Aorta (tissue), 5 donors: ENCODE results near the gene SH3PXD2B. TPM values are rescaled to one million over a fixed set of nuclear protein-coding genes. Genes with fewer than 3 reads are reported as not detected.

Experiments used
- ATAC-seq: fragments of 200-7000 bp; cut with Tn5 transposase; one replicate; pipeline ENCODE4 v1.9.1; 2022; ENCODE audit warnings: moderate library complexity; ENCODE audit not compliant: low FRiP score
- DNase-seq, 2 donors: peaks; one replicate each; pipeline ENCODE4 v3.0.0-alpha.2; 2020
- H3K27ac ChIP-seq, 2 donors: one replicate each; pipeline ENCODE4 v1.5.1; 2013; ENCODE audit warnings: low read length in 2 of 2, mild to moderate bottlenecking in 2 of 2, moderate library complexity in 2 of 2, control low read depth in 1 of 2, inconsistent platforms in 1 of 2, low read depth in 1 of 2
- H3K27me3 ChIP-seq, 2 donors: one replicate each; pipeline ENCODE4 v1.6.1; 2013; ENCODE audit warnings: control low read depth in 1 of 2, low read length in 1 of 2, mild to moderate bottlenecking in 1 of 2, moderate library complexity in 1 of 2; ENCODE audit not compliant: insufficient read depth in 2 of 2, control insufficient read depth in 1 of 2
- H3K36me3 ChIP-seq, 2 donors: one replicate each; pipeline ENCODE4 v1.6.1; 2013; ENCODE audit warnings: control low read depth in 1 of 2, low read length in 1 of 2, mild to moderate bottlenecking in 1 of 2; ENCODE audit not compliant: insufficient read depth in 2 of 2, control insufficient read depth in 1 of 2
- H3K4me1 ChIP-seq, 2 donors: one replicate each; pipeline ENCODE4 v1.6.1; 2013; ENCODE audit warnings: low read length in 2 of 2, control low read depth in 1 of 2, mild to moderate bottlenecking in 1 of 2, moderate library complexity in 1 of 2; ENCODE audit not compliant: insufficient read depth in 2 of 2, control insufficient read depth in 1 of 2
- H3K4me3 ChIP-seq, 2 donors: one replicate each; pipeline ENCODE4 v1.5.1; 2013; ENCODE audit warnings: low read length in 2 of 2, control low read depth in 1 of 2, mild to moderate bottlenecking in 1 of 2
- H3K9me3 ChIP-seq: one replicate; pipeline ENCODE4 v1.6.1; 2013; ENCODE audit warnings: mild to moderate bottlenecking, low read length; ENCODE audit not compliant: control insufficient read depth
- WGBS, 2 donors: extraction: QIAGEN DNeasy Blood & Tissue Kit; methylation state at CpG; one replicate each; pipeline ENCODE4 v1.1.7; 2013; 5-methylcytosine and 5-hydroxymethylcytosine counted together
- intact Hi-C, 2 donors: fragments of 100-400 bp; cut with DNase I; formaldehyde crosslinking; loops; one replicate each; pipeline versions ENCODE4 v1.14.2 to v1.15.0; 2022
- polyA plus RNA-seq, 2 donors: library from polyadenylated mRNA; stranded (reverse); fragments of 200-250 nt; gene quantifications; one replicate each; pipeline ENCODE4 v1.2.3, GENCODE V29; 2013
- total RNA-seq, 2 donors: library from RNA; stranded (reverse); fragmentation: NEBNext Ultra II Directional; extraction: Animal tissue kit (Norgen Biotek cat#: 25700); gene quantifications; one replicate each; pipeline ENCODE4 v1.2.1, GENCODE V29; 2021
- donor health status: healthy with polysubstance abuse.
- donor health status: Bipolar disorder and iron deficiency.
- donor health status: DM: no; HTN: no; CAD: no.
- donor health status: DM: no; HTN: no; CAD: no.
- donor health status: DM: yes; HTN: yes; CAD: no.

The SH3PXD2B gene
- total and polyA plus RNA-seq, 4 donors = 4.5 to 69.1 (median 25.3) TPM

DNA sequence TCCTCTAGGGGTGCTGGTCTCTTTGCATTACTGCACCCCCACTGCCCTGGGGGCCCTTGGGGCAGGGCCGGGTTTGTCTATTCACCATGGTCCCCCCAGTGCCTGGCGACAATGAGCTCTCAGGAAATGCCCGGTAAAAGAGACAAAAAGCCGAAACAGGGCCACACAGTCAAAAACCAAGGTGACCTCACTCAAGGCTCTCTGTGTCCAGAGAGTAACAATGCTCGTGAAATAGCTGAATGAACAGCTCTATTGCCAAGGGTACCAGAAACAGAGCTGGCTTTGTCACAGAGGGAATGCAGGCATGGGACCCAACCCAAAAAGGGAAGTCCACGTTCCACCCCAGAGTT, 16.0 kb downstream of the SH3PXD2B start:
- H3K36me3 ChIP-seq = no peaks in the 10 kb centered on the region
- no peaks in the 10 kb centered on the region for H3K9me3 ChIP-seq
- WGBS, 2 donors = 8 to 16% methylated on average over 6 of the region's 6 CpGs
- no peak overlapping the region for H3K4me3 ChIP-seq
- intact Hi-C loops = no loop called here
- DNase-seq (no peak), ATAC-seq (peak; percentile 17)
- H3K27ac ChIP-seq = peak overlapping the region in 1 of 2 donors; percentile 13
- H3K4me1 ChIP-seq = no peaks in the 10 kb centered on the region
- no peaks in the 10 kb centered on the region for H3K27me3 ChIP-seq

GRCh38 chr5:172437445-172438318, 16.6 kb downstream of the SH3PXD2B start:
- ATAC-seq (peak; percentile 51), DNase-seq (peak; percentile 89 to 93)
- peak overlapping the region in 1 of 2 donors; percentile 13 for H3K27ac ChIP-seq
- no peaks in the 10 kb centered on the region for H3K27me3 ChIP-seq
- H3K4me1 ChIP-seq = no peaks in the 10 kb centered on the region
- no peak overlapping the region for H3K4me3 ChIP-seq
- H3K9me3 ChIP-seq = no peaks in the 10 kb centered on the region
- no peaks in the 10 kb centered on the region for H3K36me3 ChIP-seq
- 37 to 39% methylated on average over 14 of the region's 14 CpGs for WGBS, 2 donors
- intact Hi-C loops = no loop called here

GRCh38 chr5:172436879-172437369, 17.4 kb downstream of the SH3PXD2B start:
- Histone ChIP-seq H3K4me3 (no peak overlapping the region), H3K4me1 (no peaks in the 10 kb centered on the region), H3K36me3 (no peaks in the 10 kb centered on the region), H3K9me3 (no peaks in the 10 kb centered on the region), H3K27ac (no peak overlapping the region), H3K27me3 (no peaks in the 10 kb centered on the region)
- intact Hi-C loops = no loop called here
- 74 to 82% methylated on average over 9 of the region's 9 CpGs for WGBS, 2 donors
- ATAC-seq = no peak
- peak in 1 of 2 donors; percentile 48 for DNase-seq

DNA sequence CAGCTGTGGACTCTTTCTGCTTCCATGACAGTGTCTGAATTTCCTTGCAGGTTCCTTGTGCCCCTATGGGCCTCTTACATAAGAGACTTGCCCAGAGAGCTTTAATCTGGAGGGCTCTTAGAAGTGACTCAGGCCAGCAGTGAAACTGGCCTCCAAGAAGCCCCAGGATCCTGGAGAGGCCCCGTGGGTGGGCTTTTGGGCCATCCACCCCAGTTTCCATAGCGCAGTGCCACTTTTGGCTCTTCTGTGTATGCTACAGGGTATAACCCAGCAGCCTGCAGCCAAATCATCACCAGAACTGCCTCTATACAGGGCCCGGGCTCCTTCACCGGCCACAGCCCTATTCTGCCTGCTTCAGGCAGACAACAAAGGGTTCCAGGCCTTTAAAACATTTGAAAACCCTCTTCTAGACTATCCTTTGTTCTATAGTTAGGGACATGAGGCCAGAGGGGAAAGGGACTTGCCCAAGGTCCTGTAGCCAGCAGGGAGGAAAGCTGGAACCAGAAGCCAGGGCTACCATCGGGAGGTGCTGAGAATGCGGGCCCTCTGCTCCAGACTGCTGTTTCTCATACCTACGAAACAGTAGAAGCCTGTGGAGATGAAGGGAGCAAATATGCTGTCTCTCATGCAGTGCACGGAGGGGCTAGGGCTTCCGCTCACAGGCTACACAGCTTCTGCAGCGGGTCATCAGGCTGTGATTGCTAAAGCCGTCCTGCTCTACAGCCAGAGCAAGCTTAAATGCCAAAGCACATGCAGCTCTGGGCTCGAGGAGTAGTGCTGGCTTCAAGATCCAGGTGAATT, 18.0 kb downstream of the SH3PXD2B start:
- no peak for ATAC-seq
- Histone ChIP-seq H3K36me3 (no peaks in the 10 kb centered on the region), H3K4me1 (no peaks in the 10 kb centered on the region), H3K27me3 (no peaks in the 10 kb centered on the region), H3K27ac (no peak overlapping the region), H3K4me3 (no peak overlapping the region), H3K9me3 (no peaks in the 10 kb centered on the region)
- WGBS, 2 donors = 86 to 90% methylated on average over 12 of the region's 12 CpGs
- intact Hi-C loops = no loop called here
- DNase-seq = peak; percentile 36 to 47

GRCh38 chr5:172435362-172436077, 18.8 kb downstream of the SH3PXD2B start:
- intact Hi-C loops = no loop called here
- WGBS, 2 donors = 71 to 88% methylated on average over 8 of the region's 8 CpGs
- Histone ChIP-seq H3K4me3 (no peak overlapping the region), H3K27ac (no peak overlapping the region), H3K36me3 (no peaks in the 10 kb centered on the region), H3K9me3 (no peaks in the 10 kb centered on the region), H3K27me3 (no peaks in the 10 kb centered on the region), H3K4me1 (no peaks in the 10 kb centered on the region)
- ATAC-seq (no peak), DNase-seq (peak in 1 of 2 donors; percentile 73)

GRCh38 chr5:172434251-172434650, 20.1 kb downstream of the SH3PXD2B start:
- H3K9me3 ChIP-seq = no peaks in the 10 kb centered on the region
- no peaks in the 10 kb centered on the region for H3K27me3 ChIP-seq
- DNase-seq (peak; percentile 29 to 74), ATAC-seq (no peak)
- 73 to 75% methylated on average over 7 of the region's 7 CpGs for WGBS, 2 donors
- no peaks in the 10 kb centered on the region for H3K36me3 ChIP-seq
- intact Hi-C loops = no loop called here
- H3K4me3 ChIP-seq = no peak overlapping the region
- H3K4me1 ChIP-seq = no peaks in the 10 kb centered on the region
- no peak overlapping the region for H3K27ac ChIP-seq

- Histone ChIP-seq H3K27ac (no peak overlapping the region), H3K9me3 (no peaks in the 10 kb centered on the region), H3K27me3 (no peaks in the 10 kb centered on the region), H3K36me3 (no peaks in the 10 kb centered on the region), H3K4me3 (no peak overlapping the region), H3K4me1 (no peaks in the 10 kb centered on the region)
- DNase-seq (peak in 1 of 2 donors; percentile 51), ATAC-seq (no peak)
- intact Hi-C loops = no loop called here
- WGBS, 2 donors = 95% methylated on average over 7 of the region's 7 CpGs
These were observed 20.8 kb downstream of the SH3PXD2B start for GRCh38 chr5:172433513-172433912.

DNA sequence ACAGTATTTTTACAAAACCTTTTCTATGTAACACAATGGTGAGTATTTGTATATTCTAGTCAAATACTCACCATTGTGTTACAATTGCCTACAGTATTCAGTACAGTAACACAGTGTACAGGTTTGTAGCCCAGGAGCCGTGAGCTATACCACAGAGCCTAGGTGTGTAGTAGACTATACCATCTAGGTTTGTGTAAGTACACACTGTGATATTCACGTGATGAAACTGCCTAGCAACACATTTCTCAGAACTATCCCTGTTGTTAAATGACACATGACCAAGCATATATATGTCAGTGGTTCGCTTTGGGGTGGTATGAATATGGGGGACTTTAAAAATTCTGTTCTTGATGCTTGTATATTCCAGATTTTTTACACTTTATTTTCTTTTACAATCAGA, 21.3 kb downstream of the SH3PXD2B start:
- no peak for ATAC-seq
- 89 to 92% methylated on average over 3 of the region's 3 CpGs for WGBS, 2 donors
- intact Hi-C loops = no loop called here
- Histone ChIP-seq H3K36me3 (no peaks in the 10 kb centered on the region), H3K9me3 (no peaks in the 10 kb centered on the region), H3K4me3 (no peak overlapping the region), H3K27me3 (no peaks in the 10 kb centered on the region), H3K4me1 (no peaks in the 10 kb centered on the region), H3K27ac (no peak overlapping the region)
- DNase-seq = no peak
